SK-N-SH (cell line): Measurements from ENCODE around the gene MAPK6.

Experiments used
- CHD2 ChIP-seq: fragments of 150-350 bp; IDR thresholded peaks from 2 replicates; pipeline ENCODE4 v1.6.1; 2018; ENCODE audit warnings: low read length; ENCODE audit not compliant: partially characterized antibody
- POLR2AphosphoS5 ChIP-seq: IDR thresholded peaks from 2 replicates; pipeline ENCODE4 v1.6.1; 2012; ENCODE audit warnings: low read depth, low read length
- RAD21 ChIP-seq: IDR thresholded peaks from 2 replicates; pipeline ENCODE4 v1.6.1; 2012; ENCODE audit warnings: mild to moderate bottlenecking, low read length
- RCOR1 ChIP-seq: fragments of 150-350 bp; IDR thresholded peaks from 2 replicates; pipeline ENCODE4 v1.6.1; 2017; ENCODE audit warnings: antibody characterized with exemption, low read length
- SIN3A ChIP-seq: IDR thresholded peaks from 2 replicates; pipeline ENCODE4 v1.6.1; 2012; ENCODE audit warnings: low read depth, mild to moderate bottlenecking, low read length, moderate library complexity, borderline replicate concordance
- TAF1 ChIP-seq: IDR thresholded peaks from 2 replicates; pipeline ENCODE4 v1.6.1; 2012; ENCODE audit warnings: low read depth, mild to moderate bottlenecking, low read length, moderate library complexity, borderline replicate concordance
- TF ChIP-seq, protein P1 (sequence below): fragments of 200-600 bp; sonication (generic); IDR thresholded peaks from 2 replicates; pipeline ENCODE4 v1.6.1; 2017; ENCODE audit warnings: antibody characterized with exemption, mild to moderate bottlenecking, moderate library complexity
- TF ChIP-seq, protein P2 (sequence below): IDR thresholded peaks from 2 replicates; pipeline ENCODE4 v1.4.0; 2012; ENCODE audit warnings: low read depth, borderline replicate concordance
- TF ChIP-seq, protein P3 (sequence below): IDR thresholded peaks from 2 replicates; pipeline ENCODE4 v1.4.0; 2012; ENCODE audit warnings: low read depth, borderline replicate concordance
- TF ChIP-seq, protein P4 (sequence below): fragments of 150-350 bp; IDR thresholded peaks from 2 replicates; pipeline ENCODE4 v1.6.1; 2016; ENCODE audit warnings: mild to moderate bottlenecking, low read depth, low read length
- TF ChIP-seq, protein P5 (sequence below): IDR thresholded peaks from 2 replicates; pipeline ENCODE4 v1.6.1; 2012; ENCODE audit warnings: mild to moderate bottlenecking, low read depth, low read length, moderate library complexity
- TF ChIP-seq, protein P6 (sequence below): IDR thresholded peaks from 2 replicates; pipeline ENCODE4 v1.4.0; 2012; ENCODE audit warnings: low read depth
- TF ChIP-seq, protein P7 (sequence below): fragments of 150-350 bp; IDR thresholded peaks from 2 replicates; pipeline ENCODE4 v1.6.1; 2017; ENCODE audit warnings: antibody characterized with exemption, low read length, low read depth, borderline replicate concordance

DNA sequence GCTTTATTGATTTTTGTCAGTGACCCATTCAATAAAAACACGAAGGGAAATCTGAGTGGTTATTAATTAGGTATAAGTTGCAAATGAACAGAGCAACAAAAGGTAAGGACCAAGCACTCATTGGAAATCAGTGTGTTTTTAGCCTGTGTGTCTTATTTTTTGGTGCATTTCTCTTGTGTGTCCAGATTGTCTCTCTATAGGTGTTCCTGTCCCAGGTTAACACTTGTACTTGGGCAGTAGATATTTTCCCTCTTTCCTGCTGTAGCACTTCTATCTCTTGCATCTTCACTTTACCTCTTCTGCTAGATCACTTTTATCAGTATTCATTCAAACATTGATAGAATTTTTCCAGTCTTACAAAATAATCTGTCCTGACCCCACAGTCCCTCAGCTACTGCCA lies 37.0 kb downstream of the MAPK6 start:
- no peak for TF ChIP-seq SIN3A
- no peak for TF ChIP-seq RAD21
- no peak for TF ChIP-seq RCOR1
- TF ChIP-seq, protein P1, sequence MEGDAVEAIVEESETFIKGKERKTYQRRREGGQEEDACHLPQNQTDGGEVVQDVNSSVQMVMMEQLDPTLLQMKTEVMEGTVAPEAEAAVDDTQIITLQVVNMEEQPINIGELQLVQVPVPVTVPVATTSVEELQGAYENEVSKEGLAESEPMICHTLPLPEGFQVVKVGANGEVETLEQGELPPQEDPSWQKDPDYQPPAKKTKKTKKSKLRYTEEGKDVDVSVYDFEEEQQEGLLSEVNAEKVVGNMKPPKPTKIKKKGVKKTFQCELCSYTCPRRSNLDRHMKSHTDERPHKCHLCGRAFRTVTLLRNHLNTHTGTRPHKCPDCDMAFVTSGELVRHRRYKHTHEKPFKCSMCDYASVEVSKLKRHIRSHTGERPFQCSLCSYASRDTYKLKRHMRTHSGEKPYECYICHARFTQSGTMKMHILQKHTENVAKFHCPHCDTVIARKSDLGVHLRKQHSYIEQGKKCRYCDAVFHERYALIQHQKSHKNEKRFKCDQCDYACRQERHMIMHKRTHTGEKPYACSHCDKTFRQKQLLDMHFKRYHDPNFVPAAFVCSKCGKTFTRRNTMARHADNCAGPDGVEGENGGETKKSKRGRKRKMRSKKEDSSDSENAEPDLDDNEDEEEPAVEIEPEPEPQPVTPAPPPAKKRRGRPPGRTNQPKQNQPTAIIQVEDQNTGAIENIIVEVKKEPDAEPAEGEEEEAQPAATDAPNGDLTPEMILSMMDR = no peak
- TF ChIP-seq, protein P2, sequence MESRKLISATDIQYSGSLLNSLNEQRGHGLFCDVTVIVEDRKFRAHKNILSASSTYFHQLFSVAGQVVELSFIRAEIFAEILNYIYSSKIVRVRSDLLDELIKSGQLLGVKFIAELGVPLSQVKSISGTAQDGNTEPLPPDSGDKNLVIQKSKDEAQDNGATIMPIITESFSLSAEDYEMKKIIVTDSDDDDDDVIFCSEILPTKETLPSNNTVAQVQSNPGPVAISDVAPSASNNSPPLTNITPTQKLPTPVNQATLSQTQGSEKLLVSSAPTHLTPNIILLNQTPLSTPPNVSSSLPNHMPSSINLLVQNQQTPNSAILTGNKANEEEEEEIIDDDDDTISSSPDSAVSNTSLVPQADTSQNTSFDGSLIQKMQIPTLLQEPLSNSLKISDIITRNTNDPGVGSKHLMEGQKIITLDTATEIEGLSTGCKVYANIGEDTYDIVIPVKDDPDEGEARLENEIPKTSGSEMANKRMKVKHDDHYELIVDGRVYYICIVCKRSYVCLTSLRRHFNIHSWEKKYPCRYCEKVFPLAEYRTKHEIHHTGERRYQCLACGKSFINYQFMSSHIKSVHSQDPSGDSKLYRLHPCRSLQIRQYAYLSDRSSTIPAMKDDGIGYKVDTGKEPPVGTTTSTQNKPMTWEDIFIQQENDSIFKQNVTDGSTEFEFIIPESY = no peak
- no peak for TF ChIP-seq POLR2AphosphoS5
- TF ChIP-seq, protein P3, sequence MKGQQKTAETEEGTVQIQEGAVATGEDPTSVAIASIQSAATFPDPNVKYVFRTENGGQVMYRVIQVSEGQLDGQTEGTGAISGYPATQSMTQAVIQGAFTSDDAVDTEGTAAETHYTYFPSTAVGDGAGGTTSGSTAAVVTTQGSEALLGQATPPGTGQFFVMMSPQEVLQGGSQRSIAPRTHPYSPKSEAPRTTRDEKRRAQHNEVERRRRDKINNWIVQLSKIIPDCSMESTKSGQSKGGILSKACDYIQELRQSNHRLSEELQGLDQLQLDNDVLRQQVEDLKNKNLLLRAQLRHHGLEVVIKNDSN = no peak
- TF ChIP-seq, protein P4, sequence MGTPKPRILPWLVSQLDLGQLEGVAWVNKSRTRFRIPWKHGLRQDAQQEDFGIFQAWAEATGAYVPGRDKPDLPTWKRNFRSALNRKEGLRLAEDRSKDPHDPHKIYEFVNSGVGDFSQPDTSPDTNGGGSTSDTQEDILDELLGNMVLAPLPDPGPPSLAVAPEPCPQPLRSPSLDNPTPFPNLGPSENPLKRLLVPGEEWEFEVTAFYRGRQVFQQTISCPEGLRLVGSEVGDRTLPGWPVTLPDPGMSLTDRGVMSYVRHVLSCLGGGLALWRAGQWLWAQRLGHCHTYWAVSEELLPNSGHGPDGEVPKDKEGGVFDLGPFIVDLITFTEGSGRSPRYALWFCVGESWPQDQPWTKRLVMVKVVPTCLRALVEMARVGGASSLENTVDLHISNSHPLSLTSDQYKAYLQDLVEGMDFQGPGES = no peak
- TF ChIP-seq, protein P5, sequence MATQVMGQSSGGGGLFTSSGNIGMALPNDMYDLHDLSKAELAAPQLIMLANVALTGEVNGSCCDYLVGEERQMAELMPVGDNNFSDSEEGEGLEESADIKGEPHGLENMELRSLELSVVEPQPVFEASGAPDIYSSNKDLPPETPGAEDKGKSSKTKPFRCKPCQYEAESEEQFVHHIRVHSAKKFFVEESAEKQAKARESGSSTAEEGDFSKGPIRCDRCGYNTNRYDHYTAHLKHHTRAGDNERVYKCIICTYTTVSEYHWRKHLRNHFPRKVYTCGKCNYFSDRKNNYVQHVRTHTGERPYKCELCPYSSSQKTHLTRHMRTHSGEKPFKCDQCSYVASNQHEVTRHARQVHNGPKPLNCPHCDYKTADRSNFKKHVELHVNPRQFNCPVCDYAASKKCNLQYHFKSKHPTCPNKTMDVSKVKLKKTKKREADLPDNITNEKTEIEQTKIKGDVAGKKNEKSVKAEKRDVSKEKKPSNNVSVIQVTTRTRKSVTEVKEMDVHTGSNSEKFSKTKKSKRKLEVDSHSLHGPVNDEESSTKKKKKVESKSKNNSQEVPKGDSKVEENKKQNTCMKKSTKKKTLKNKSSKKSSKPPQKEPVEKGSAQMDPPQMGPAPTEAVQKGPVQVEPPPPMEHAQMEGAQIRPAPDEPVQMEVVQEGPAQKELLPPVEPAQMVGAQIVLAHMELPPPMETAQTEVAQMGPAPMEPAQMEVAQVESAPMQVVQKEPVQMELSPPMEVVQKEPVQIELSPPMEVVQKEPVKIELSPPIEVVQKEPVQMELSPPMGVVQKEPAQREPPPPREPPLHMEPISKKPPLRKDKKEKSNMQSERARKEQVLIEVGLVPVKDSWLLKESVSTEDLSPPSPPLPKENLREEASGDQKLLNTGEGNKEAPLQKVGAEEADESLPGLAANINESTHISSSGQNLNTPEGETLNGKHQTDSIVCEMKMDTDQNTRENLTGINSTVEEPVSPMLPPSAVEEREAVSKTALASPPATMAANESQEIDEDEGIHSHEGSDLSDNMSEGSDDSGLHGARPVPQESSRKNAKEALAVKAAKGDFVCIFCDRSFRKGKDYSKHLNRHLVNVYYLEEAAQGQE = no peak
- no peak for TF ChIP-seq TAF1
- TF ChIP-seq, protein P6, sequence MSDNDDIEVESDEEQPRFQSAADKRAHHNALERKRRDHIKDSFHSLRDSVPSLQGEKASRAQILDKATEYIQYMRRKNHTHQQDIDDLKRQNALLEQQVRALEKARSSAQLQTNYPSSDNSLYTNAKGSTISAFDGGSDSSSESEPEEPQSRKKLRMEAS = no peak
- TF ChIP-seq, protein P7, sequence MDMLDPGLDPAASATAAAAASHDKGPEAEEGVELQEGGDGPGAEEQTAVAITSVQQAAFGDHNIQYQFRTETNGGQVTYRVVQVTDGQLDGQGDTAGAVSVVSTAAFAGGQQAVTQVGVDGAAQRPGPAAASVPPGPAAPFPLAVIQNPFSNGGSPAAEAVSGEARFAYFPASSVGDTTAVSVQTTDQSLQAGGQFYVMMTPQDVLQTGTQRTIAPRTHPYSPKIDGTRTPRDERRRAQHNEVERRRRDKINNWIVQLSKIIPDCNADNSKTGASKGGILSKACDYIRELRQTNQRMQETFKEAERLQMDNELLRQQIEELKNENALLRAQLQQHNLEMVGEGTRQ = no peak
- no peak for TF ChIP-seq CHD2
